Gastrocnemius medialis (tissue), 4 donors: ENCODE results near the gene SLC25A1. TPM values are rescaled to one million over a fixed set of nuclear protein-coding genes. Genes with fewer than 3 reads are reported as not detected.

Source experiments
- ATAC-seq, 2 donors: fragments of 150-250 bp; one replicate each; pipeline ENCODE4 v1.9.1; 2016
- DNase-seq, 2 donors: peaks; one replicate each; pipeline ENCODE4 v3.0.0-alpha.2; 2019
- H3K27ac ChIP-seq, 4 donors: fragments of 200-600 bp; sonication (generic); 1 replicate in 1 of 4; 2 replicates in 3 of 4; pipeline ENCODE4 v1.5.1; 2016 to 2018; ENCODE audit warnings: mild to moderate bottlenecking in 2 of 4, moderate library complexity in 1 of 4
- H3K27me3 ChIP-seq, 3 donors: fragments of 200-600 bp; sonication (generic) in 2 of 3; 1 replicate in 1 of 3; 2 replicates in 2 of 3; pipeline versions ENCODE4 v1.5.1 to v1.6.0; 2016 to 2019; ENCODE audit warnings: mild to moderate bottlenecking in 1 of 3, moderate library complexity in 1 of 3
- H3K36me3 ChIP-seq, 2 donors: fragments of 200-600 bp; sonication (generic) in 1 of 2; one replicate each; pipeline ENCODE4 v1.5.1; 2017 to 2018
- H3K4me1 ChIP-seq, 2 donors: fragments of 200-600 bp; sonication (generic) in 1 of 2; one replicate each; pipeline ENCODE4 v1.5.1; 2016 to 2017; ENCODE audit warnings: mild to moderate bottlenecking in 2 of 2
- H3K4me3 ChIP-seq, 4 donors: fragments of 200-600 bp; sonication (generic) in 3 of 4; 1 replicate in 1 of 4; 2 replicates in 3 of 4; pipeline ENCODE4 v1.5.1; 2016 to 2019; ENCODE audit warnings: mild to moderate bottlenecking in 2 of 4
- H3K9me3 ChIP-seq, 3 donors: fragments of 200-600 bp; sonication (generic) in 2 of 3; 1 replicate in 1 of 3; 2 replicates in 2 of 3; pipeline ENCODE4 v1.5.1; 2016 to 2019
- CTCF ChIP-seq, 5 experiments: fragments of 450-650 bp in 3 of 5; fragments of 200-600 bp in 2 of 5; sonication (generic) in 2 of 5; IDR thresholded peaks in 4 of 5; conservative IDR thresholded peaks in 1 of 5; 1 replicate in 4 of 5; 2 replicates in 1 of 5; pipeline ENCODE4 v1.5.1; 2016 to 2019; ENCODE audit warnings: antibody characterized with exemption in 5 of 5, mild to moderate bottlenecking in 3 of 5, moderate library complexity in 3 of 5
- POLR2A ChIP-seq, 2 donors: fragments of 450-650 bp; IDR thresholded peaks; one replicate each; pipeline ENCODE4 v1.6.1; 2017; ENCODE audit warnings: antibody characterized with exemption in 2 of 2, mild to moderate bottlenecking in 2 of 2, moderate library complexity in 2 of 2
- in situ Hi-C, 4 donors: fragments of 200-750 bp; cut with MboI; loops; one replicate each; pipeline versions ENCODE4 v1.15.0 to v1.8.0; 2017; ENCODE audit warnings: low sequenced_read_pairs in 4 of 4
- intact Hi-C: fragments of 100-400 bp; cut with DNase I; formaldehyde crosslinking; loops from one replicate; pipeline ENCODE4 v1.15.1; 2023; ENCODE audit warnings: low total_unique reads
- total RNA-seq, 4 donors: library from RNA; depleted of rRNA; stranded (reverse); fragments of >200 nt; gene quantifications; one replicate each; pipeline versions ENCODE4 v1.1.0 to v1.2.3, GENCODE V29; 2016

Gene SLC25A1
- total RNA-seq, 4 donors from 2014 or later = 10.5 to 16.6 (median 13.5) TPM

GRCh38 chr22:19127329-19128008 is 51.1 kb downstream of the SLC25A1 start:
- ATAC-seq = no peak
- Histone ChIP-seq H3K4me1 (peaks cover 5 to 6% of the 10 kb centered on the region in 2 donors), H3K27ac (no peak overlapping the region), H3K4me3 (no peak overlapping the region), H3K9me3 (no peaks in the 10 kb centered on the region), H3K27me3 (no peaks in the 10 kb centered on the region), H3K36me3 (no peaks in the 10 kb centered on the region)
- DNase-seq = no peak
- intact Hi-C loops (no loop called here), in situ Hi-C loops (loop anchor here in 1 of 4 donors (25.0 kb wide), 1 partner anchor 510 kb away; no protein-coding TSS in a partner anchor)
- TF ChIP-seq POLR2A (IDR thresholded peaks at IDR 0.05) = no peak
- TF ChIP-seq CTCF (IDR thresholded peaks at IDR 0.05 in 4 of 5, conservative IDR thresholded peaks at IDR 0.05 in 1 of 5) = no peak

GRCh38 chr22:19126309-19127273 is 51.9 kb downstream of the SLC25A1 start:
- in situ Hi-C loops (loop anchor here in 1 of 4 donors (25.0 kb wide), 1 partner anchor 511 kb away; no protein-coding TSS in a partner anchor), intact Hi-C loops (no loop called here)
- peaks cover 5 to 6% of the 10 kb centered on the region in 2 donors for H3K4me1 ChIP-seq
- no peaks in the 10 kb centered on the region for H3K27me3 ChIP-seq
- TF ChIP-seq POLR2A (IDR thresholded peaks at IDR 0.05) = no peak
- no peak for TF ChIP-seq CTCF (IDR thresholded peaks at IDR 0.05 in 4 of 5, conservative IDR thresholded peaks at IDR 0.05 in 1 of 5)
- no peak overlapping the region for H3K27ac ChIP-seq
- H3K9me3 ChIP-seq = no peaks in the 10 kb centered on the region
- ATAC-seq (no peak), DNase-seq (no peak)
- no peak overlapping the region for H3K4me3 ChIP-seq
- no peaks in the 10 kb centered on the region for H3K36me3 ChIP-seq

Other genes with a start within 250 kb of the SLC25A1 start
- gene PRODH, start 242.4 kb downstream of the SLC25A1 start, total RNA-seq = 10 to 100 TPM in 2 of 4 donors, 1 to 10 TPM in 2; 7.1 to 74.9 (median 14.4) TPM
- 10 to 100 TPM; 30.0 to 72.7 (median 43.5) TPM for gene DGCR2, start 56.3 kb downstream of the SLC25A1 start, total RNA-seq
- gene TSSK2, start 47.4 kb downstream of the SLC25A1 start, total RNA-seq = under 1 TPM in 3 of 4 donors, not detected in 1; 0.19 to 0.33 (median 0.25) TPM
- gene ESS2, start 34.1 kb downstream of the SLC25A1 start, total RNA-seq = 10 to 100 TPM in 2 of 4 donors, 1 to 10 TPM in 2; 7.5 to 25.3 (median 12.0) TPM
- gene GSC2, start 28.4 kb downstream of the SLC25A1 start, total RNA-seq = not detected
- 100 to 1,000 TPM; 111 to 311 (median 215) TPM for gene CLTCL1, start 113.0 kb upstream of the SLC25A1 start, total RNA-seq